Fibroblast of skin of left biceps (primary cell): Measurements from ENCODE around the gene SLC22A31.

ENCODE experiments used
- DNase-seq, 2 experiments: peaks; one replicate each; pipeline ENCODE4 v3.0.0-alpha.2; 2013; ENCODE audit warnings: low read depth in 2 of 2

SLC22A31 gene

GRCh38 chr16:89150981-89151380 is 49.4 kb downstream of the SLC22A31 start:
- DNase-seq: no peak

- DNase-seq: no peak
Observed at GRCh38 chr16:89150090-89150835, 50.1 kb downstream of the SLC22A31 start.

- DNase-seq: no peak
Observed at GRCh38 chr16:89149386-89149785, 51.0 kb downstream of the SLC22A31 start.

GRCh38 chr16:89147085-89147817 is 53.1 kb downstream of the SLC22A31 start:
- no peak for DNase-seq

- DNase-seq: no peak
Observed at GRCh38 chr16:89146211-89147005, 53.9 kb downstream of the SLC22A31 start.
